GM21447 (cell line): Measurements from ENCODE around the gene RASSF3.

Source experiments
- ATAC-seq: cut with Tn5 transposase; IDR thresholded peaks from one replicate; pipeline ENCODE4 v1.9.1; 2021; ENCODE audit not compliant: unreplicated experiment

The RASSF3 gene

DNA sequence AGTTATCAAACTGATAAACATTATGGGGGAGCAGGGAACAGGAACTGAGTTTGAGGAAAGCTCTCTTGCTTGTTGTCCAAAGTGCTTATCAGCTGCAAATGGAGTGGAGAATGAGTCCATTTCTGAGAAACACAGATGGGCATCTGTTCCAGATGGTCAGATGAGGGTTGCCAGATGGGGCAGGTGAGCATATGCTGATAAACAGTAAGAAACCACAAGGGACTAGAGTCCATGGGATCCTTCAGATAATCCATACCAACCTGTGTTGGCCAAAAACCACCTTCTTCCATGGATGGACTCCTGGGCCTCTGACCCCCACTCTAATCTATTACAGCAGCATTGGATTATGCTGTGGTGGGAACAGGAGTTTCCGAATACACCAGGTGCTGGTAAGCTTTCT lies 110.6 kb downstream of the RASSF3 start:
- ATAC-seq, result no peak

DNA sequence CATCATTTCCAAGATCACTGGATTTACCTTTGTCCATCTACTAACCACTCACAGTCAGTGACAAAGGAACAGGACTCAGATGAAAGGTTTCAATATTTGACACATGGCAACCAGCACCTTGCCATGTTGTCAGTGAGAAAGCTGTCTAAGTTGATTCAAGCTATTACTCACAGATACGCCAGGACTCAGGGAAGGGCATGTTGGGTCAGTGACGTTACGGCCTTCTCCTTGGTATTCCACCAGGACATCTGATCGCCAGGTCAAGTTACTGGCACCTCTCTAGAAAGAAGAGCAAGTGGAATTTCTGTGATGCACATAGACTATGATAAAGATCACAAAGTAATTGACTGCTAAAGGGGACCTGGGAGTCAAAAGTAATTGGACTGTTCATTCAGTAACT lies 112.5 kb downstream of the RASSF3 start:
- ATAC-seq, result no peak

DNA sequence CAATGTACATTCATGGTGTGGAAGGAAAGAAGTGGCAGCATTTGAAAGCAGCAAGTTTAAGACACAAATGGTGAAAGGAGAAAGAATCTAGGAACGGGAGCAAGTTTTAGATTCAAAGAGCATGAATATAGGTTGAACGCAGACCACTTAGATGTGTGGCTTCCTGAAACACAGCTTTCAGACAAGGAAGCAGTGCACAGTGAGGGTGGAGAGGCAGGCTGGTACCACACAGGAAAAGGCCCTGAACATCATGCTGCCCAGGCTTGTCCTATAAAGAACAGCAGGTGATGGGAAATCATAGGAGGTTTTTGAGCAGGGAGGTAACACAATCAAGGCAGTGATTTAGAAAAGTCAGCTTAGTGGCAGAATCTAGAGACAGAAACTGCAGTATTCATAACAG lies 113.3 kb downstream of the RASSF3 start:
- no peak for ATAC-seq

DNA sequence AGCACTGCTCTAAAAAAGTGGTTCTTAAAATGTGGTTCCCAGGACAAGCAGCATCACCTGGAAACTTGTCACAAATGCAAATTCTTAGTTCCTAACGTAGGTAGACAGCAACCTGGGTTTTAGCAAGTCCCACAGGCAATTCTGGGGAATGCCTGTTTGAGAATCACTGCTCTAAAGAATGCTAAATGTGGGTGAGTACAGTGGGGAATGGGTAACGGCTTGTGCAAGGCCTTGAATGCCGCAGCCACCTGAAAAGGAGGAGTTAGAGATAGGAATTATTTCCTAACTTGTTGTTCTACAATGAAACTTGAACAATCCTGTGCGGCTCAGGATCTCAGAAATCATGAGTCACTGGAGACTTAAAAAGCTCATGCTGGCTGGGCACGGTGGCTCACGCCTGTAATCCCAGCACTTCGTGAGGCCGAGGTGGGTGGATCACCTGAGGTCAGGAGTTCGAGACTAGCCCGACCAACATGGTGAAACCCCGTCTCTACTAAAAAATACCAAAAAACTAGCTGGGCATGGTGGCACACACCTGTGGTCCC lies 114.0 kb downstream of the RASSF3 start:
- no peak for ATAC-seq

DNA sequence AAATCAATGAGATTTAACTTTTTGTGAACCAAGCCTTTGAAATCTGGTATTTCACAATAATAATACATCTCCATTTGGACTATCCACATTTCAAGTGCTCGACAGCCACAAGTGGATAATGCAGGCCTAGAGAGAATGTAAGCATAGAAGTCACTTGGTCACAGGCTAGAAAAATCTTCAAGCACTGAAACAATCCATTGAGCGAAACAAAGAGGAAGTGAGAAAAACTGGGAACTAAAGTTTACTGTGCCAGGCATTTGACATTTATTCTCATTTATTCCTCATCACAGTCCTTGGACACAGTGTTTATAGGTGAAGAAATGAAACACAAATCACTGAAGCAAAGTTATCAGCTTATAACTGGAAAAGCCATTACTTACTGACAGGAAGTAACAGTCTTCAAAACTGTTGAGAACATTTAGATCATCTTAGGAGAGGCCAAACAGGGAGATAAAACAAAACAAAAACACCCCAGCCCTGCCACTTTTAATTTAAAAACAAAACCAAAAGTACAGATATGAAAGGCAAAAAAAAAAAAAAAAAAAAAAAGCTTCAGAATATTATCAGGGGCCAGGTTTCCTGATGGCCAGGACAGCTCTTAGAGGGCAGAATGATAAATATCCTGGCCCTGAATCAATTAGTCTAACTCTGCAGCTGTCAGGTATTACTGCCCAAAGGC lies 119.8 kb downstream of the RASSF3 start:
- ATAC-seq, result peak; percentile 49

DNA sequence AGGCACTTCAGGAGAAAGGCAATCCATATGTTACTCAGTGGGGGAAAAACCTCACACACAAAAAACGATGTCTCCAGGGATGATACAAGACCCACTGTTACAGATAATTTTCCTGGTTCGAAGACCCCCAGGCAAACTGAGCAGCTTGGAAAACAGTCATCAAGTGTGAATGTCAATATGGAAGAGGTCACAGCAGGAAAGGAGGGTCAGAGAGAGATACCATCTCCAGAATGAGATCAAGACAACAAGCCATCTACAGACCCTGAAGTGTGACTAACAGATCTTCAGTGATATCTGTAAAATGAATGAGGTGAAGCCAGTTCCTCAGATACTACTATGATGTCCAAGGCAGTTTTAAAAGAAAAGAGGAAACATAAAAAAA lies 120.3 kb downstream of the RASSF3 start:
- ATAC-seq, result no peak

GRCh38 chr12:64731683-64732082 lies 121.4 kb downstream of the RASSF3 start:
- no peak for ATAC-seq

DNA sequence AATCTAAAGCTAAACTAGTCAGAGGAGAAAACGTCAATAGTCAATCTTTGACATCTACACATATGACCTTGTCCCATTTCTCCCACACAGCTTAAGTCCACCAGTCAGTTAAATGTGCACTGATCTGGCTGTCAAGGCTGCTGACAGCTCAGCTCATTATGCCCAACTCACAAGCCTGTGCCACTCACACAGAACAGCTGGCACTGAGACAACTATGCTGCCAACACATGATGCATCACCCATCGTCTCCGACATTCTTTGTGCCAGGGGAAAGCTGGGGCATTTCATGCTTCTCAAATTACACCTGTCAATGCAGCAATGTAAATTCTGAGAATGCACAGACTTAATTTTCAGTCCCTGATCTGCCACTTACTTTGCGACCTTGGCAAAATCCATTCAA lies 123.6 kb downstream of the RASSF3 start:
- ATAC-seq, result no peak

DNA sequence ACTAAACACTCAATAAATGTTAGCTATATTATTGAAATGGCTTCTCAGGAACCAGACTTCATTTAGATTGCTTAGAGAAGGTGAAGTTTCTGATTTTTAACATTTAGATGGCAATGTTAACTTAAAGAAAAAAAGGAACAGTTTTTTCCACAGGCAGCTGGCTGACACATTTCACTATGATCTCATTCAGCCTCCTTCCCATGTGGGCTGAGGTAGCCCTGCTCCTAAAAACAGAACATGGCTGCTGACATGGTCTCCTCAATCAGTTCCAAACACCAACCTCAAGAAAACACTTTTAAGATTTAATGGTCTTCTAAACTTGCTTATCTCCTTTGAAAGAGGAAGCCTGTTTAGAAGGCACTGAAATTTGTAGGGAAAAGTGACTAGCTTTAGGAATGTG lies 125.1 kb downstream of the RASSF3 start:
- ATAC-seq, result no peak

GRCh38 chr12:64736771-64737170 lies 126.5 kb downstream of the RASSF3 start:
- no peak for ATAC-seq

DNA sequence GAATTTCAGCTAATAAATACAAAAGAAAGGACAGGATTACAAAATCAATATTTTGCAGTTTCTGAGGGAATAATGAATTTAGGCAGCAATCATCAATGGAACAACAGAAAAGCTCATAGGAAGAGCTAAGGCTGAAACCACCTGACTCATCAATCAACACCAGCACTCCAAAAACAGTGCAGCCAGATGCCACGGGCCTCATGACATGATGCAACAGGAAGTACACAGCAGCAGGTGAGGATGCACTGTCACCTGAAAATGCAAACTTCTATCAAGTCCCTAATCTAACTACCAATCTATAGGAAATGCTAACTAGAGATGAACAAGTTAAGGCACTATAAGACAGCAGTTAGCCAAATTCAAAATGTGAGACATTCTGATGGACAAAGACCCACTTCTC lies 127.2 kb downstream of the RASSF3 start:
- ATAC-seq, result peak; percentile 76

DNA sequence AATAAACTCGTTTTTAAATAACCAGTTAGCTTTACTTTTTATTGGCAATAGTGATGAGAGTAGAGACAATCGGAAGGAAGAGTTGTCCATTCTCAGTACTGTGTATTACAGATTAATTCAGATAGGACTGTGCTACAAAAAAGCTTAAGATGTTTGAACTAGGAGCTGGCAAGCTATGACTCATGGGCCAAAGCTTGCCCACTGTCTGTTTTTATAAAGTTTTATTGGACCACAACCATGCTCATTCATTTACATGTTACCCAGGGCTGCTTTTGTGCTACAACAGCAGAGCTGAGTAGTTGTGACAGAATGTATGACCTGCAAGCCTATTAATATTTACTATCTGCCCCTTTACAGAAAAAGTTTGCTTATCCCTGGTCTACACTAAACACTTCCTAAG lies 129.5 kb downstream of the RASSF3 start:
- ATAC-seq, result no peak

DNA sequence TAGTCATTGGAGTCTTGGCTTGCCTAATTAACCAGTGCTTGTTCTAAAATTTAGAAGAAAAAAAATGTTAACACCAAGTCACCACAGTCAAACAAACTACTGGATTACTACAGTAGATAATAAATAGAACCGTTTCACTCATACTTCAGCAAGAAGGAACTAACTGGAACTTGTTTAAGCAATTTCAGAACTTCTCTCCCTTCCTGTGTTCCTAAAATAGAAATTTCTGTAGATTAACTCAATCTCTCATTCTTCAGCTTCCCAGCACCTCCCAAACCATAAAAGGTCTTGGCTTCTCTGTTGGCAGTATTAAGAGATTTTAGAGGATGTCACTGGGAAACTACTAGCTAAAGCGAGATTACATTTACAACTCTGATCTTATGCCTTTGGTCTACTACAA lies 130.4 kb downstream of the RASSF3 start:
- no peak for ATAC-seq

- ATAC-seq, result no peak
These were observed 132.1 kb downstream of the RASSF3 start for GRCh38 chr12:64742416-64742815.

- no peak for ATAC-seq
These were observed 132.9 kb downstream of the RASSF3 start for GRCh38 chr12:64743206-64743605.

GRCh38 chr12:64744422-64745258 lies 134.3 kb downstream of the RASSF3 start:
- no peak for ATAC-seq

- ATAC-seq, result no peak
These were observed 135.0 kb downstream of the RASSF3 start for GRCh38 chr12:64745259-64745807.

DNA sequence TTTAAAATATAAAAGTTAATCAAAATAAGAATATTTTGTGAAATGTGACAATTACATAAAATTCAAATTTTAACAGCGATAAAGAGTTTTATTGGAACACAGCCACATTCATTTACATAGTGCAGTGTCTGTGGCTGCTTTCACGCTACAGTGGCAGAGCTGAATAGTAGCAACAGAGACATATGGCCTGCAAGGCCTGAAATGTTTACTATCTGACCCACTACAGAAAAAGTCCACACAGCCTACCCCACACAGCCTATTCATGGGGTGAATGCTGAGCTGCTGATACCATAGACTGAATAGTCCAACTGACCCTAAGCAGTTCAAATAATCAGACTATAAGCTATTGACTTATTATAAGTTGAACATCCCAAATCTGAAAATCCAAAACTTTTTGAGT lies 135.7 kb downstream of the RASSF3 start:
- ATAC-seq, result no peak

DNA sequence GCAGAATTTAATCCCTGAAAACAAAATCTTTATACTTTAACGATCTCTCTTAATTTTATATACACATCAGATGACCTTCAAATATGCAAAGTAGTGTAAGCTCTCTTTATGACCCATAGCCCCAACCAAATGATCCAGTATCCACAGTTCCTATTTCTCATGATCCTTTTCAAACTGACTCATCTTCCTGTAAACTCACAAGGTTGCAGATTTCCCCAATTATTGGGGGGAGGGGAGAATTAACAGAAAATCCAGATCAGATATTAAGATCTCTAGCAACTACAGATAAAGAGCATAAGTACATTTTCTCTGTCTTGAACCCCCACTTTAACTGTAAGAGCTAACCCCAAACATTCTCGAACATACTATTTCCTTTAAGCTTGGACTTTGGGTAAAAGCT lies 136.4 kb downstream of the RASSF3 start:
- no peak for ATAC-seq
